Middle frontal gyrus (tissue), 1 donor: ENCODE measurements around the gene FGGY.
A peak's percentile ranks its signal among the peaks of the same experiment; 100 is the strongest.

Experiments used
- DNase-seq: peaks from one replicate; pipeline ENCODE4 v3.0.0-alpha.2; 2015; ENCODE audit warnings: low spot score; ENCODE audit errors: extremely low spot score

Gene FGGY

DNA sequence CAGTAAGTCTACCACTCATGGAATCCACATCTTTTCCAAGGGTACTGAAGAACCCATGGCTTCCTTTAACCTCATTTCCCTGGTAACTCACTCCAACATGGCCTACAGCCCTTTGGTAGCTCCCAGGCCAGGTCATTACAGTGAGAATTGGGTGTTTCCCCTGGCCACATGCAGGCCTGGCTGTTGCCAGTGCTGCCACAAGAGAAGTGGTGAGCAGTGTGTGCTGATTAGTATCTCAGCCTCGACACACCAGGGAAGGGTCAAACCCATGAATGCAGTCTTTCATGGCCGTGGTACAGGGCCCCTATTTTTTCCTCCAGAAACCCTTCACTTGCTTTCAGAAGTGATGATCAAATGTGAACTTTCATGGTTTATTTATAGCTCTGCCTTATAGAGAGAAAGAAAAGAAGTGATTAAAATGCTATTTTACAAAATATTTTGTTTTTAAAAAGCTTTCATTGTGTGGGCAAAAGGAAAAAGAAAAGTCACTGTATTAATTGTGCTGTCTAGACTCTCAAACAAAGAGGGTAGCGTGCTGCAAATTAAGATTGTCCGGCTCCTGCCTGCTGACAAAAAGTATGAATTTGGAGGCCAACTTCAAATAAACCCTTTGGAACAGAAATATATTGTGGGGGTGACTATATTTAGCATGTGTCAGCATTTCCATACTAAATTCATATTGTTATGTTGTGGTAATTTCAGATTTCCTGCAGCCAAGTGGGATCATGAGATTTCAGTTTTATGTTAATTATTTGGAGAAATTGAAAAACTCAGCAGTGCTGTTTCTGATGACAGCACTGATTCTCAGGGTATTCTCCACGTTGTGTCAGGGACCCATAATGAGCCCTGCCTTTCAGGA is 455.9 kb downstream of the FGGY start:
- no peak for DNase-seq

GRCh38 chr1:59755069-59755685 is 458.3 kb downstream of the FGGY start:
- no peak for DNase-seq

GRCh38 chr1:59757197-59757747 is 460.4 kb downstream of the FGGY start:
- DNase-seq, result no peak

- DNase-seq, result peak; percentile 61
Observed at GRCh38 chr1:59759156-59759925, 462.4 kb downstream of the FGGY start.

- DNase-seq, result no peak
Observed at GRCh38 chr1:59761443-59761842, 464.5 kb downstream of the FGGY start.

DNA sequence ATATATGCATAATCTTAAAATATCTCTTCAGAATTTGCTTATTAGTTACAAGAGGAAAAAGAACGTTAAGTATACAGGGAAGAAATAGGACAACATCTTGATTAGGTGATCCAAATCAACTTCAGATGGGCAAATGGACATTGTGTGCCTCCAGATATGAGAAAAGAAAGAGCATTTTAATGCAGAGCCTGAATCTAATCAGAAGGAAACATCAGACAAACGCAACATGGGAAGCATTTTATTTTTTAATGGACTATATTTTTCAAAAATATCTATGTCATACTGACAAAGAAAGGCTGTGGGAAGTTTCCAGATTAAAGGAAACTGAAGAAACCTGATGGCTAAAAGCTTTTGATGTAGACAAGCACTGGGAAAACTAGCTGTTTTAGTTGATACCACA is 466.5 kb downstream of the FGGY start:
- DNase-seq, result no peak

- DNase-seq, result no peak
Observed at GRCh38 chr1:59765011-59765730, 468.3 kb downstream of the FGGY start.

DNA sequence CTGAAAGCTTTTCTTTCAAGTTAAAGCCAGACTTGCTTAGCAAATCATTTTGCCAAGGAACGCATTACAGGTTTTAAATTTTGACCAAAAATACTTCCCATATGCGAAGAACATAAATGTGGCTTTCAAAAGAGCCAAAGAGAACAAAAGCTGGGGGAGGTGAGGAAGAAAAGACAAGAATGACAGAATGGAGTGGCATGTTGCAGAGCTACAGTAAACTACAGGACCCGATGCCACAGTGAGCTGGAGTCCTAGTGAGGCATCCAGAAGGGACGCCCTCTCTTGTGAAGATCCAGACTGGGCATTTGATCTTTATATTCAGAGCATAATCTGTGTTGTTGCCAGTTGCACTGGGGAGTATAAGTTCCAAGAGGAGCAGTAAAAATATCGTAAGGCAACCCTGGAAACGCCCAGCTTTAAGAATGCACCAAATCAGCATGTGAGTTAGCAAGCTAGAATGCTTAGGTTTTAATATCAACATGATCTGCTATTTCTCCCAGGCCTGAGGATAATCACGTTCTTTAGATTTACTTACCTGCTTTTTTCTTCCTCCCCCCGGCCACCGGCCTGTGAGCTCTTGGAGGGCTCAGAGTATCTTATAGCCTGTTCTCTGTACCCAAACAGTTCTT is 469.4 kb downstream of the FGGY start:
- DNase-seq, result peak; percentile 18

DNA sequence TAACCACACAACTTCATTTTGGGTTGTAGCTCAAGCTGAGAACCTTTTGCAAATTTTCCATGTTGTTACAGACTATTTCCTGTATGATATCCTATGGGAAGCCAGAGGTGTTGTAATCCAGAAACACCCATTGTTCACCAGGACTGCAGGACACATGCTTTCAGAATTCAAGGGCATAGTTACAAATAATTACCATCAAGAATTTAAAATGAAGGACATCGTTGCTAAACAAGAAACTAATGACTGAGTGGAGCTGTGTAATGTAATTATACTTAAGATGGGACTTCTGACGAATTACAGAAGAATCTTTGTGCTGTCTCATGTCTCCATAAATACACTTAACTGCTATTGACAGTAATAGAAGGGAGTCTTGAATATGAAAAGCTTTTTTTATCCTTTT is 470.2 kb downstream of the FGGY start:
- no peak for DNase-seq

GRCh38 chr1:59768792-59769735 is 472.2 kb downstream of the FGGY start:
- DNase-seq, result no peak

DNA sequence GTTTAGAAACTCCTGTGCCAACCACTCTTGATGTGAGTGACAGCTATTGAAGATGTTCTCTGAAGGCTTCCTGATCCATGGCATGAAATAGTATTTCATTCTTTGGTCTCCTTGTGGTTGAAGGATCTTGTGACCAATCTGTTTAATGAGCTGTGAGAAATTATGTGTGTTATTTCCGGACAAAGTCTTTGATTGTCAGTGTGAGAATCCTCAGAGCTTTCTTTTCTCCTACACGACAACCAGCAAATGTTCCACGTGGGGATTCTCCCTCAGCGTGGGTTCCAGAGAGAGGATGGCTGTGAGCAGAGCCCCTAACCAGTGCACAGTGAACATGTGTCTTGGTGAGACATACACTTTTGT is 472.8 kb downstream of the FGGY start:
- DNase-seq, result no peak

DNA sequence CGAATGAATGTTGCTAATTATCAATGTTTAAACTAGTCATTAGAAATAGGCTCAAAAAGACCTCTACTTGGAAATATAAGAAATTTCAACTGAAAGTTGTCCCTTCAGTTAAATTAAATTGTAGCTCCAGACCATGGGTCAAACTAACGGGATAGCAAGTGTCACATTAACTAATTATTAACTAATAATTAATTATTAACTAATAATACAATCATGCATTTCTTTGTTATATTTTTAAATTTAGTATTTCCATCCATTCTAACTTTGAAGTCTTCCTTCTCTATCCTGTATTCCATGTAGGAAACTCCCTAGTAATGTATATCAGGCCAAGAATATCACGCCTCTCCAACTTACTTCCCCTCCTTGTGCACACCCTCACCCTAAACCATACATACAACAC is 474.5 kb downstream of the FGGY start:
- DNase-seq, result no peak

DNA sequence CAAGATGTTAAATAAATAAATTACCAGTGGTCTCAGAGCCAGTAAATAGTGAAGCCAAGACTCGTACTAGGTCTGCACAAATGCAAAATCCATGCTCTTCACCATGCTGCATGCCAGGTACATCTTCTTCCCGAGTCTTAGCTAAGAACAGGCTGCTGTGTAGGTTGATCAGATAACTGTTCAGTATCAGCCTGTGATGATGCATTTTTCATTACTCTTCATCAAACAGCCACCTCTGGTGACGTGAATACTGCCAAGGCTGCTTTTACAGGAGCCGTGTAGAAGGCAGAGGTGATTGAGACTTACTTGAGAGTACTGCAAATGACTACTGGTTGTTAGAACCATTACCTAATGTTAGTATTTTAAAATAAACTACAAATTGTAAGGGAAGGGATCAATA is 478.6 kb downstream of the FGGY start:
- DNase-seq, result no peak

GRCh38 chr1:59776960-59777852 is 480.3 kb downstream of the FGGY start:
- DNase-seq, result no peak

DNA sequence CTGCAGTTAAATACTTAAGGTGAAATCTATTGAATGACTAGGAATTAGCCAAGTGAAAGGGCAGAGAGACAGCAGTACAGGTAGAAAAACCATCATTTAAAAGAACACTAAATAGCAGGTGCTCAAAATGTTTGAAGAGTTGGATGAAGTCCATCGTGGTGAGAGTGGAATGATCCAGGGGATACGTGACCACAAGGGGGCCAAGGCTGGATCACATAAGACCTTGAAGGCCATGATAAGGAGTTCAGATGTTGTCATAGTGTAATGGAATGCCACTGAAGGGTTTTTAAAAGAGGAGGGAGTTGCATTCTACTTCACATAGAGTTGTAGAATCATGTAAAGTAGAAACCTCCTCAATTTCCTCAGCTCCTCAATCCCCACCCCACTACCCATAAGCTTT is 483.1 kb downstream of the FGGY start:
- no peak for DNase-seq

DNA sequence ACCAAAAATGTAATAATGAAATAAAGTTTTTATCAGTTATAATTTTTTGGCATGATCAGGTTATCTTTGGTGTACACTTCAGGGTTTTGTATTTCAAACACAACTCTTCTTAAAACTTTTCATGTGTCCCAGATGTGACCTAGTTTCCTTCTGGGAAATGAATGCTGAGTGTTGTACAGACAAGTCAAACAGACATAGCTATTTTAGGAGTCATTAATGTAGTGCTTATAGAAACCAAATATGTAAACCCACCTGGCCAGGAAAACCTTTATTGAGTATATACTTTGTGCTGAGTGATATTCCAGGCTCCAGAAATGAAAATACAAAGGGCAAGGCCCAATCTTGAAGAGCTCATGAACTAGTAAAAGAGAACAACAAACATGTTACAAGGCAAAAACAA is 491.9 kb downstream of the FGGY start:
- DNase-seq, result no peak

- DNase-seq, result no peak
Observed at GRCh38 chr1:59798600-59798999, 501.7 kb downstream of the FGGY start.

DNA sequence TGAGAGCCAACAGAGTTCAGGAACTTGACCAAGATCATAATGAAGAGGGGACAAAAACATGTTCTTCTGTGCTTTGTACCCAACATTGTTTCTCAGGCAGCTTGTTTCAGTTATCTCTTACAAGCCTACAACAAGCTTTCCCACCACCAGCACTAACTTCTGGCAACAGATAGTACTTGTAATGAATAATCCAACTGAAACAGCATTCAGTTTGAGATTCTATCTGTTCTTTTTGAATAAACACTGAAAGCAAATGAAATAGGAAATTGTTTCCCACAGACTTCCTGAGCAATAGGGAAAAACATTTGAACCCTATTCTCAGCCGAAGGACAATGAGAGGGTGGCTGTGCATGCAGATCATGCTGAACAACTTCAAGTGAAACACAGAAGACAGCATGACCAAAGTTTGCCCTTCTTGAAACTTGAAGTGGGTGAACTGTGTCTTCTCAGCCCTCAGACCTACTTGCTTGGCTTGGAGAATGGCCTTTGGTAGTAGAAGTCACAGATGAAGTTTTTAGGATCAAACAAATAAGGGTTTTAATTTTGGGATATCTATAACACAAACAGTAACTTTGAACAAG is 506.7 kb downstream of the FGGY start:
- no peak for DNase-seq
